ENCODE results near the gene PKP1.

PKP1 gene

GRCh38 chr1:201270616-201271390 lies 12.5 kb upstream of the PKP1 start:
- no peak for DNase-seq (ENCODE audit: low spot score)
- Histone ChIP-seq H2BK12ac (ENCODE audit: low read length) (no peak overlapping the region), H3K18ac (ENCODE audit: low read length) (no peak overlapping the region), H3K27ac (replicated peaks; ENCODE audit: low read length) (no peak overlapping the region), H3K14ac (ENCODE audit: low read length) (no peak overlapping the region), H4K8ac (ENCODE audit: low read depth, low read length) (no peak overlapping the region), H3K79me1 (ENCODE audit: low read depth, low read length) (peaks cover 2% of the 10 kb centered on the region), H3K23ac (ENCODE audit: low read depth, low read length, poor library complexity) (no peak overlapping the region), H3K4me2 (ENCODE audit: insufficient read depth, low read length, poor library complexity, severe bottlenecking) (no peak overlapping the region), H3K4ac (ENCODE audit: low read length) (no peak overlapping the region), H3K9ac (ENCODE audit: low read depth, low read length, poor library complexity) (no peak overlapping the region), H3K9me3 (replicated peaks in 1 of 2; ENCODE audit: control insufficient read depth in 2 of 2, insufficient read depth in 1 of 2, low read depth in 1 of 2, low read length in 2 of 2) (no peaks in the 10 kb centered on the region), H3K36me3 (replicated peaks in 1 of 2; ENCODE audit: control insufficient read depth in 2 of 2, insufficient read depth in 2 of 2, low read length in 2 of 2) (no peaks in the 10 kb centered on the region), H2BK15ac (ENCODE audit: low read length) (no peak overlapping the region), H3K4me1 (ENCODE audit: control insufficient read depth in 2 of 2, insufficient read depth in 1 of 2, low read depth in 1 of 2, low read length in 2 of 2) (peaks cover 0 to 6% of the 10 kb centered on the region in 2 donors), H2BK120ac (ENCODE audit: low read depth, low read length) (no peak overlapping the region), H3K27me3 (ENCODE audit: control insufficient read depth in 3 of 3, insufficient read depth in 3 of 3, low read depth in 1 of 3, low read length in 3 of 3) (peaks cover 0 to 33% (median 0%) of the 10 kb centered on the region in 3 experiments), H2AK5ac (ENCODE audit: low read depth, low read length) (no peak overlapping the region), H3K4me3 (ENCODE audit: low read length in 2 of 2) (no peak overlapping the region), H4K91ac (ENCODE audit: low read depth, low read length, poor library complexity) (no peak overlapping the region), H2BK5ac (ENCODE audit: low read length) (no peak overlapping the region), H2AFZ (ENCODE audit: low read length) (no peak overlapping the region)
- WGBS, 2 donors (ENCODE audit: extremely low coverage in 2 of 2, insufficient read length in 2 of 2, insufficient replicate concordance in 1 of 2), result no CpG with 5 or more reads among the region's 6 CpGs

GRCh38 chr1:201272799-201273198 lies 10.5 kb upstream of the PKP1 start:
- Histone ChIP-seq H3K4me3 (ENCODE audit: low read length in 2 of 2) (no peak overlapping the region), H2BK12ac (ENCODE audit: low read length) (no peak overlapping the region), H4K91ac (ENCODE audit: low read depth, low read length, poor library complexity) (no peak overlapping the region), H3K27me3 (ENCODE audit: control insufficient read depth in 3 of 3, insufficient read depth in 3 of 3, low read depth in 1 of 3, low read length in 3 of 3) (peaks cover 0 to 26% (median 0%) of the 10 kb centered on the region in 3 experiments), H3K14ac (ENCODE audit: low read length) (no peak overlapping the region), H3K27ac (replicated peaks; ENCODE audit: low read length) (no peak overlapping the region), H4K8ac (ENCODE audit: low read depth, low read length) (no peak overlapping the region), H2BK5ac (ENCODE audit: low read length) (no peak overlapping the region), H3K36me3 (replicated peaks in 1 of 2; ENCODE audit: control insufficient read depth in 2 of 2, insufficient read depth in 2 of 2, low read length in 2 of 2) (no peaks in the 10 kb centered on the region), H3K4me2 (ENCODE audit: insufficient read depth, low read length, poor library complexity, severe bottlenecking) (no peak overlapping the region), H2AK5ac (ENCODE audit: low read depth, low read length) (no peak overlapping the region), H3K18ac (ENCODE audit: low read length) (no peak overlapping the region), H2BK120ac (ENCODE audit: low read depth, low read length) (no peak overlapping the region), H3K23ac (ENCODE audit: low read depth, low read length, poor library complexity) (no peak overlapping the region), H2AFZ (ENCODE audit: low read length) (no peak overlapping the region), H3K4ac (ENCODE audit: low read length) (no peak overlapping the region), H3K9ac (ENCODE audit: low read depth, low read length, poor library complexity) (no peak overlapping the region), H3K9me3 (replicated peaks in 1 of 2; ENCODE audit: control insufficient read depth in 2 of 2, insufficient read depth in 1 of 2, low read depth in 1 of 2, low read length in 2 of 2) (no peaks in the 10 kb centered on the region), H3K4me1 (ENCODE audit: control insufficient read depth in 2 of 2, insufficient read depth in 1 of 2, low read depth in 1 of 2, low read length in 2 of 2) (peaks cover 0 to 6% of the 10 kb centered on the region in 2 donors), H2BK15ac (ENCODE audit: low read length) (no peak overlapping the region), H3K79me1 (ENCODE audit: low read depth, low read length) (peaks cover 2% of the 10 kb centered on the region)
- DNase-seq (ENCODE audit: low spot score), result no peak
- WGBS, 2 donors (ENCODE audit: extremely low coverage in 2 of 2, insufficient read length in 2 of 2, insufficient replicate concordance in 1 of 2), result no CpG with 5 or more reads among the region's 10 CpGs

DNA sequence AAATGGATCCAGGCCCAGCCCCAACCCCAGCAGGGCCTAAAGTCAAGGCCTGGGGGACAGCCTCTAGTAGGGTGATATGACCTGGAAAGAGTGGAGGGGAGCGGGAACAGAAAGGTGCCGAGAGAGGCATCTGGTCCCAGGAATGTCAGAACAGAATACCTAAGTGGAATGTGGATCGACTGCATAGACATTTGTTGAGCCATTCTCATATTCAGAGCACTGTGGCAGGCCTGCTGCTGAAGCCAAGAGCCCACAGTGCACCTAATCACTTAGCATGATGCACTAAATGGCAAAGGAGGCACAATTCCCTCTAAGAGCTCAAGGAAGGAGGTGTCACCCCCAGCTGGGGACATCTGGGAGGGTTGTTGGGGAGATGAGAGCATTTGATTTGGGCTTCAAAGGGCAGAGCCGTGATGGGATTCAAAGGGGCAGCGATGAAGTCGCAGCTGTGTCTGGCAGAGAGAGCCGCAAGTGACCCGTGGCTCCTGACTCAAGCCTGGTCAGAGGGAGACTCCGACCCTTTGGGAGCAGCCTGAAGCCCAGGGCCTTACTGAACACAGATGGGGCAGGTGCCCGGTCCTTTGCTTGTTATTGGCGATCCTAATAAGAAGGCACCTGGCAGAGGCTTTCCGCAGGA lies 8.6 kb upstream of the PKP1 start:
- peak overlapping the region; percentile 56 for H2AK5ac ChIP-seq (ENCODE audit: low read depth, low read length)
- no peak overlapping the region for H2BK12ac ChIP-seq (ENCODE audit: low read length)
- H3K4me2 ChIP-seq (ENCODE audit: insufficient read depth, low read length, poor library complexity, severe bottlenecking), result no peak overlapping the region
- H3K18ac ChIP-seq (ENCODE audit: low read length), result no peak overlapping the region
- H3K79me1 ChIP-seq (ENCODE audit: low read depth, low read length), result peaks cover 2% of the 10 kb centered on the region
- H3K4ac ChIP-seq (ENCODE audit: low read length), result no peak overlapping the region
- H2BK5ac ChIP-seq (ENCODE audit: low read length), result no peak overlapping the region
- H3K36me3 ChIP-seq (replicated peaks in 1 of 2; ENCODE audit: control insufficient read depth in 2 of 2, insufficient read depth in 2 of 2, low read length in 2 of 2), result no peaks in the 10 kb centered on the region
- no peak overlapping the region for H2AFZ ChIP-seq (ENCODE audit: low read length)
- H3K27ac ChIP-seq (replicated peaks; ENCODE audit: low read length), result no peak overlapping the region
- no peak overlapping the region for H3K9ac ChIP-seq (ENCODE audit: low read depth, low read length, poor library complexity)
- H3K9me3 ChIP-seq (replicated peaks in 1 of 2; ENCODE audit: control insufficient read depth in 2 of 2, insufficient read depth in 1 of 2, low read depth in 1 of 2, low read length in 2 of 2), result no peaks in the 10 kb centered on the region
- no peak for DNase-seq (ENCODE audit: low spot score)
- H4K91ac ChIP-seq (ENCODE audit: low read depth, low read length, poor library complexity), result no peak overlapping the region
- H3K27me3 ChIP-seq (ENCODE audit: control insufficient read depth in 3 of 3, insufficient read depth in 3 of 3, low read depth in 1 of 3, low read length in 3 of 3), result peaks cover 0 to 23% (median 0%) of the 10 kb centered on the region in 3 experiments
- no peak overlapping the region for H3K14ac ChIP-seq (ENCODE audit: low read length)
- H4K8ac ChIP-seq (ENCODE audit: low read depth, low read length), result no peak overlapping the region
- H3K4me1 ChIP-seq (ENCODE audit: control insufficient read depth in 2 of 2, insufficient read depth in 1 of 2, low read depth in 1 of 2, low read length in 2 of 2), result peaks cover 0 to 2% of the 10 kb centered on the region in 2 donors
- no peak overlapping the region for H3K23ac ChIP-seq (ENCODE audit: low read depth, low read length, poor library complexity)
- WGBS, 2 donors (ENCODE audit: extremely low coverage in 2 of 2, insufficient read length in 2 of 2, insufficient replicate concordance in 1 of 2), result no CpG with 5 or more reads among the region's 12 CpGs
- no peak overlapping the region for H3K4me3 ChIP-seq (ENCODE audit: low read length in 2 of 2)
- H2BK15ac ChIP-seq (ENCODE audit: low read length), result no peak overlapping the region
- H2BK120ac ChIP-seq (ENCODE audit: low read depth, low read length), result no peak overlapping the region

DNA sequence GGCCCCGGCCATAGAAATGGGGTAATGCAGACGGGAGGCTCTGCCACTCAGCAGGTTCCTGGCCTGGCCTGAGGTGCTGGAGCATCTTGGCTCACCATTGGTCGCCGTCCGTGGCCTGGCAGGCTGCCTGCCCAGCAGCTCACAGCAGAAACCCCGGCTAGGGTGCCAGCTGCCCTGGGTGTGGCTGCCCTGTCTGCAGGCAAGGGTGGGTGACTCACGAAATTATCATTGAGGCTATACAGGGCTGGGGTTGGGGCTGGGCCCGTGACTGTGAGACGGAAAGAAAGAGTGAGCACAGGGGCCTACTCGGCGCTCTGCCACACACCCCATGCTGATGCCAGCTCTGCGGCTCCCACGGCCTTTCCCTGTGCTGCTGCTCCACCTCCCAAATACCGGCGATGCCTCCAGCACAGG lies 8.0 kb upstream of the PKP1 start:
- H3K4me1 ChIP-seq (ENCODE audit: control insufficient read depth in 2 of 2, insufficient read depth in 1 of 2, low read depth in 1 of 2, low read length in 2 of 2), result peaks cover 0 to 2% of the 10 kb centered on the region in 2 donors
- H2BK120ac ChIP-seq (ENCODE audit: low read depth, low read length), result no peak overlapping the region
- H3K27me3 ChIP-seq (ENCODE audit: control insufficient read depth in 3 of 3, insufficient read depth in 3 of 3, low read depth in 1 of 3, low read length in 3 of 3), result peaks cover 0 to 25% (median 0%) of the 10 kb centered on the region in 3 experiments
- no CpG with 5 or more reads among the region's 15 CpGs for WGBS, 2 donors (ENCODE audit: extremely low coverage in 2 of 2, insufficient read length in 2 of 2, insufficient replicate concordance in 1 of 2)
- no peak overlapping the region for H3K4me3 ChIP-seq (ENCODE audit: low read length in 2 of 2)
- H4K91ac ChIP-seq (ENCODE audit: low read depth, low read length, poor library complexity), result peak overlapping the region; percentile 48
- peak overlapping the region; percentile 56 for H2AK5ac ChIP-seq (ENCODE audit: low read depth, low read length)
- no peak overlapping the region for H2BK5ac ChIP-seq (ENCODE audit: low read length)
- H3K18ac ChIP-seq (ENCODE audit: low read length), result peak overlapping the region; percentile 39
- no peak overlapping the region for H3K23ac ChIP-seq (ENCODE audit: low read depth, low read length, poor library complexity)
- no peak overlapping the region for H2AFZ ChIP-seq (ENCODE audit: low read length)
- H3K9ac ChIP-seq (ENCODE audit: low read depth, low read length, poor library complexity), result no peak overlapping the region
- no peak for DNase-seq (ENCODE audit: low spot score)
- H3K4me2 ChIP-seq (ENCODE audit: insufficient read depth, low read length, poor library complexity, severe bottlenecking), result no peak overlapping the region
- no peaks in the 10 kb centered on the region for H3K36me3 ChIP-seq (replicated peaks in 1 of 2; ENCODE audit: control insufficient read depth in 2 of 2, insufficient read depth in 2 of 2, low read length in 2 of 2)
- H3K79me1 ChIP-seq (ENCODE audit: low read depth, low read length), result peaks cover 2% of the 10 kb centered on the region
- peak overlapping the region; percentile 8 for H2BK15ac ChIP-seq (ENCODE audit: low read length)
- H4K8ac ChIP-seq (ENCODE audit: low read depth, low read length), result no peak overlapping the region
- H3K4ac ChIP-seq (ENCODE audit: low read length), result no peak overlapping the region
- H3K9me3 ChIP-seq (replicated peaks in 1 of 2; ENCODE audit: control insufficient read depth in 2 of 2, insufficient read depth in 1 of 2, low read depth in 1 of 2, low read length in 2 of 2), result no peaks in the 10 kb centered on the region
- H2BK12ac ChIP-seq (ENCODE audit: low read length), result no peak overlapping the region
- H3K27ac ChIP-seq (replicated peaks; ENCODE audit: low read length), result no peak overlapping the region
- no peak overlapping the region for H3K14ac ChIP-seq (ENCODE audit: low read length)
